GM11168 (cell line): ENCODE results near the gene MLXIP.
"Not testable (repeated sequence)": the region's sequence is repeated elsewhere in the genome, so short reads cannot be mapped to it uniquely, and the experiment has no call there.

Experiments used
- in situ Hi-C: fragments of 300-500 bp; cut with MboI; formaldehyde crosslinking; loops from one replicate; pipeline ENCODE4 v1.12.0; 2022; ENCODE audit warnings: low sequenced_read_pairs; ENCODE audit not compliant: unreplicated experiment

Gene MLXIP, protein sequence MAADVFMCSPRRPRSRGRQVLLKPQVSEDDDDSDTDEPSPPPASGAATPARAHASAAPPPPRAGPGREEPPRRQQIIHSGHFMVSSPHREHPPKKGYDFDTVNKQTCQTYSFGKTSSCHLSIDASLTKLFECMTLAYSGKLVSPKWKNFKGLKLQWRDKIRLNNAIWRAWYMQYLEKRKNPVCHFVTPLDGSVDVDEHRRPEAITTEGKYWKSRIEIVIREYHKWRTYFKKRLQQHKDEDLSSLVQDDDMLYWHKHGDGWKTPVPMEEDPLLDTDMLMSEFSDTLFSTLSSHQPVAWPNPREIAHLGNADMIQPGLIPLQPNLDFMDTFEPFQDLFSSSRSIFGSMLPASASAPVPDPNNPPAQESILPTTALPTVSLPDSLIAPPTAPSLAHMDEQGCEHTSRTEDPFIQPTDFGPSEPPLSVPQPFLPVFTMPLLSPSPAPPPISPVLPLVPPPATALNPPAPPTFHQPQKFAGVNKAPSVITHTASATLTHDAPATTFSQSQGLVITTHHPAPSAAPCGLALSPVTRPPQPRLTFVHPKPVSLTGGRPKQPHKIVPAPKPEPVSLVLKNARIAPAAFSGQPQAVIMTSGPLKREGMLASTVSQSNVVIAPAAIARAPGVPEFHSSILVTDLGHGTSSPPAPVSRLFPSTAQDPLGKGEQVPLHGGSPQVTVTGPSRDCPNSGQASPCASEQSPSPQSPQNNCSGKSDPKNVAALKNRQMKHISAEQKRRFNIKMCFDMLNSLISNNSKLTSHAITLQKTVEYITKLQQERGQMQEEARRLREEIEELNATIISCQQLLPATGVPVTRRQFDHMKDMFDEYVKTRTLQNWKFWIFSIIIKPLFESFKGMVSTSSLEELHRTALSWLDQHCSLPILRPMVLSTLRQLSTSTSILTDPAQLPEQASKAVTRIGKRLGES

DNA sequence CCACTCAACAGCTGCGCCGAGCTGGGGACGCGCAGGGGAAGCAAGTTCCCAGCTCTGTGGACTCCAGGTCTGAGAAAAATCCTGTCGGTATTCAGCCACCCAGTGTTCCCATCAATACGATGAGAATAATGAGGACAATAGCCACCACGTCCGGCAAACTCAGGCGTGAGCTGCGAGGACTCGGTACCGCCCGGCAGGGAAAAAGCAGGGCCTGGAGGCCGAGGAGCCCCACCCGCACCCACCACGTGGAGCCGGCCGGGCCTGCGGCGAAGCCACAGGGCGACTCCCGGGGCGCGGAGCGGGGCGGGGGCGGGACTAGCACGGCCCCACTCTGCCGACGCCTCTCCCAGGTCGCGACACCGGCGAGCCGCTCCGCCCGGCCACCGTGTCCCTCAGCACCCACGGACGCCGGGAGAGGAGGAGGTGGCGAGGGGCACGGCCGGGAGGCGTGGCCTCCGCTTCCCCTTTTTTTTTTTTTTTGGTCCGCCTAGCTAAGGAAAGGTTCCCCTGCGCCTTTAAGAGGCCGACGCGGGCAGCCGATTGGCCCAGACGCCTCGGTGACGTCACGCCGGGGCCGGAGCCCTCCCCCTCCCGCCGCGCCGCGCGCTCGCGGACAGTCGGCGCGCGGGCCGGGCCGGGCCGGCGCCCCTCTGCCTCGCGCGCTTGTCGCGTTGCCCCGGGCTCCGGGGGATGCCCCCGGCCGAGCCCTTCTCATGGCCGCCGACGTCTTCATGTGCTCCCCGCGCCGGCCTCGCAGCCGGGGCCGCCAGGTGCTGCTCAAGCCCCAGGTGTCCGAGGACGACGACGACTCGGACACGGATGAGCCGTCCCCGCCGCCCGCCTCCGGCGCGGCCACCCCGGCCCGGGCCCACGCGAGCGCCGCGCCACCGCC lies at the start of gene MLXIP:
MLXIP (plus strand) TSS at position 616 of the 892 bp plus-strand sequence; CDS start at position 714, 98 bp downstream.
- in situ Hi-C loops, result no loop called here

DNA sequence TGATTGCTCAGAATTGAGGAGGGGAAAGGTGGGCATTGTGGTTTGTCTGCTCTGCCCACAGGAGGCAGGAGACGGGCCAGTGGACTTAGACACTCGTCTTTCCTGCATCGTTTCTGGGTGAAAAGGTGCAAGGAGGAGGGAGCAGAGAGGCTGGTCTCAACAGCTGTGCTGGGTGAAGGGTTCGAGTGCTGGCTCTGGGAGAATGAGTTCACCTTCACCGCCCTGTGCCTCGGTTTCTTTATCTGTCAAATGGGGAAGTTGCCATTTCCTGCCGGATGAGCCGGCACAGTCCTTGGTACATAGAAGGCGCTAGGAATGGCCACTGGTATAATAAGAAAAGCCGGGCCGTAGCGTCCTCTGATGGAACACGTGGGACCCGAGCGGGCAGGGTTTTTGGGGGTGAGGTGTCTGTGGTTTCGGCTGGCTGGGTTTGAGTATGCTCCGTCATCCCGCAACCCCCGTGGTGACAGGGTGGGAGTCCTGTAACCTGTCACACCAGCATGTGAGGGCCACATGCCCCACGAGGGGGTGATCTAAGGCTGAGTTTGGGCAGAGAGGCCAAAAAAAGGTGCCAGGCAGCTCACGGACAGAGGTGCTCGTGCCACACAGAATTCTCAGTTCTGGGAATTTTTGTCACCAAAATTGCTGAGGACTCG lies 49.5 kb upstream of the MLXIP start:
- in situ Hi-C loops, result no loop called here

DNA sequence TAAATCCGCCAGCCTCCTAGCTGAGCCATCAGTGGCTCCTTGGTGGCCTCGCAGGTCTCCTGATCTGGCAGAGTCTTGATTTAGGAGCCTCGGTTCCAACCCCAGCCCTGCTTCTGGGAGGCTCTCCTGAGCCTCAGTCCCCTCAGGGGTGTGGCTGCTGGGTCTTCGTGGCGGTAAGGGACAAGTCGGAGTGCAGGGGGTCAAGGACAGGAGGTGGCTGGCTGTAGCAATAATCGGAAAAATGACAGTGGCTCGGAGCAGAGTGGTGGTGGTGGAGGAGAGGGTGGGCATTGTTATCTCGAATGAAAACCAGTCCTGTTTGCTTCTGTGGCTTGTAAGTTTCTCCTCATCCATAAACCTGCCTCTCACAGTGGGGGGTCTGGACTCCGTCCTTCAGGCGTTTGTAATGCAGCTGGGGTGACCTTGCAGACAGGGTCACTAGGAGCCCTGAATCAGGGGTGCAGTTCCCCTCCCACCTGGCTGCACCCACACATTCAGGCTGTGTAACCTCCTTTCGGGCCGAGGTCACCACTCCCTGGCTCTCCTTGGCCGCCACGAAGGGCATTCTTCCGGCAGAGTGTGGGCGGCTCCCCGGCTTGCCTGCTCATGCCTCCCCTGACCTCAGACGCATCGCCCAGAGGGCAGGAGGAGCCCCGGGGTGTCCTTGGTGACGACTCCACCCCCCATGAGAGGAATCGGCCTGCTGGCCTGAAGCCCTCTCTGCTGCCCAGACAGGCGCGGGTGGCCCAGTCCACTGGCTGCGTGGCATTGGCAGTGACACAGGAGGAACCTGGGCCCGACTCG lies 48.7 kb upstream of the MLXIP start:
- in situ Hi-C loops, result no loop called here

DNA sequence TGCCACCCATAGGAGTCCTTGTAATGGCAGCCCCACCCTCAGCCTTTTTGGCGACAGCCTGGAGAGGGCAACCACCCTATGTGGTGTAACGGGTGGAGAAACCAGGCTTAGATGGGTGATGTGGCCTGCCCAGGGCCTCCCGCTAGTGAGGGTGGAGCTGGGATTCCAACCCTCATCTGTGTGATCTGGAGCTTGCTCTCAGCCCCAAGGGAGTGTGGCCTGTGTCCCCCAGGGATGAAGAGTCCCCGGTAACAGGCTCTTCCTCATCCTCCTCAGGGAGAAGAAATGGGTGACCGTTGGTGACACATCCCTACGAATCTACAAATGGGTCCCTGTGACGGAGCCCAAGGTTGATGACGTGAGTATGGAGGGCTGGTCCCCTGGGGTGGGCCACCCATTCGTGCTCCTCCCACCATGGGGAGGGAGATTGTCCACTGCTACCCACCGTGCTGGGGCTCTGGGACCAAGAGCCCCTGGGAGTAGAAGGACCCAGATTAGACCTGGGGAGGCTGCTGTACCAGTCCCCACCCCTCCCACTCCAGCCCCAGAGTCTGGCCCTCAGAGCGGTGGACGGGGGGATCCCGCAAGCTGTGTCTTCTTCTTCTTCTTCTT lies 48.0 kb upstream of the MLXIP start:
- in situ Hi-C loops, result no loop called here

DNA sequence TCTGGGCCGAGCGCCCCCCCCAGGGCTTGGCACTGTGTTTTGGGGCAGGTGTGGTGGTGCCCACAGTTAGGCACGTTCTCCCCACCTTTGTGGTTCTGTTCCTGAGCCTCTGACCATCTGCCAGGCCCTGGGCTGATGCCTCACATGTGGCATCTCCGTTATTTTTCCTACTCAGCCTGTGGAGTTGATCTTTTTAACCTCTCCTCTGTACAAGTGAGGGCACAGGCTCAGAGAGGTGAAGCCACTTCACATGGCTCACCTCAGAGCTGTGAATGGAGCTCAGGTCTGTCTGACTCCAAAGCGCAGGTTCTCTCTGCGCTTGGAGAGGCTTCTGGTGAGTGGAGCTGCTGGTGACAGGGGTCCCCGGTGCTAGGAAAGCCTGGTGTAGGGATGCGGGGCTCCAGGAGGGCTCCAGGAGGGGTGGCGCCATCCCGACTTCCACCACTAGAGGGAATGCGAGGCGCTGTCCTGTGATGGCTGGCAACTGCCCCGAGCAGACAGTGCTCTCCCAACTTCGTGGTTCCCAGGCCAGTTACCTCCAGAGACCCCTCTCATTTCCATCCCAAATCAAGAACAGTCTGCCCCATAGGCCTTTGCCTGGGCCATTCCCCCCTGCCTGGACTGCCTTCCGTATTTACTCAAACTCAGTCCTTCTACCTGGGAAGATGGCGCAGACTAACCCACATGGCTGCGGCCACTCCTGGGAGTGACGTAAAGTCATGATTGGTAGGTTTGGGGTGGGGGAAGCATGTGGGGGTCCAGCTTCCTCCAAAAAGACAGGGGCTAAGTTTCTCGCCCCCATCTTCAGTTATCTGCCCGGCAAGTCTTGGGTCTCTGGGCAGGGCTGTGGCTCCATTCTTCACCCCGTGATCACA lies 47.0 kb upstream of the MLXIP start:
- in situ Hi-C loops, result no loop called here

DNA sequence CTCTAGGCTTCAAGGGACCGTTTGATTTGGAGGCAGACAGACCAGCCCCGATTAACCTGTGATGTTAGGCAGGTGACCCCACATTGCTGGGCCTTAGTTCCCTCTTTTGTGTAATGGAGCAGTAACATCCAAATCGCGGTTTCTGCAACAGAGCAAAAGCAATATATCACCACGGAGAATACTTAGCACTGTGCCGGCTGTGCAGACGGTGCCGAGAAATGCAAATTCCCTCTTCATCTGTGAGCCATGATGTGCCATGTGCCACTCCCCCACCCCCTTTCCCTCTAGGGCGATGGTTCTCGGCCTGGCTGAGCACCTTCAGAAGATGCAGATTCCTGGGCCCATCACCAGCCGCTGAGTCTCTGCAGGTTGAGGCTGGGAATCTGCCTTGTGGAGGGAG lies 46.0 kb upstream of the MLXIP start:
- in situ Hi-C loops, result no loop called here

DNA sequence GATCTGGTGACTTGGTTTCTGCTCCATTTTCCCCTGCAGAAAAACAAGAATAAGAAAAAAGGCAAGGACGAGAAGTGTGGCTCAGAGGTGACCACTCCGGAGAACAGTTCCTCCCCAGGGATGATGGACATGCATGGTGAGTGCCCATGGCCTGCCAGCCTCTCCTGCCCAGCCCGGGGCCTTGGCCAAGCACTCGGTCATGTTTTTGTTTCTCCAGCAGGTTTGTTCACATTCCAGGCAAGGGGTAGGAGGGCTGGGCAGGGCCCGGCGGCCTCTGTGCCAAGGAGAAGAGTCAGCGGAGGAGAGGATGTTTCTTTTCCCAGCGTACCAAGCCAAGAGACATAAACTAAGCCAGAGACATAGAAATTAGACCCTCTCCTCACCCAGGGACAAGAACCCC lies 43.3 kb upstream of the MLXIP start:
- in situ Hi-C loops, result no loop called here

DNA sequence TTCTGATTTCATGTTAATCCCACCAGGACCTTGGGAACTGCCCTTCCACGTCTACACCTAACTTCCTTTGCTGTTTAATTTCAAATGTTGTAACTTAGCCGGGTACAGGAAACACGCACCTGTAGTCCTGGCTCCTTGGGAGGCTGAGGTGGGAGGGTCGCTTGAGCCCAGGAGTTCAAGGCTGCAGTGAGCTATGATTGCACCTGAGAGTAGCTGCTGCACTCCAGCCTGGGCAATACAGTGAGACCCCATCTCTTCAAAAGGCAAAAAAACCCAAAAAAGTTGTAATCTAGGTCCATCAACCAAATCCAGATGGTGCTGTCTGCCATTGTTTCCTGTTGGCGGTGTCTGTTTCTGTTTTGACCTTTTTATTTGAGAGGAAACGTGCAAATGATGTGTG lies 42.4 kb upstream of the MLXIP start:
- in situ Hi-C loops, result no loop called here

DNA sequence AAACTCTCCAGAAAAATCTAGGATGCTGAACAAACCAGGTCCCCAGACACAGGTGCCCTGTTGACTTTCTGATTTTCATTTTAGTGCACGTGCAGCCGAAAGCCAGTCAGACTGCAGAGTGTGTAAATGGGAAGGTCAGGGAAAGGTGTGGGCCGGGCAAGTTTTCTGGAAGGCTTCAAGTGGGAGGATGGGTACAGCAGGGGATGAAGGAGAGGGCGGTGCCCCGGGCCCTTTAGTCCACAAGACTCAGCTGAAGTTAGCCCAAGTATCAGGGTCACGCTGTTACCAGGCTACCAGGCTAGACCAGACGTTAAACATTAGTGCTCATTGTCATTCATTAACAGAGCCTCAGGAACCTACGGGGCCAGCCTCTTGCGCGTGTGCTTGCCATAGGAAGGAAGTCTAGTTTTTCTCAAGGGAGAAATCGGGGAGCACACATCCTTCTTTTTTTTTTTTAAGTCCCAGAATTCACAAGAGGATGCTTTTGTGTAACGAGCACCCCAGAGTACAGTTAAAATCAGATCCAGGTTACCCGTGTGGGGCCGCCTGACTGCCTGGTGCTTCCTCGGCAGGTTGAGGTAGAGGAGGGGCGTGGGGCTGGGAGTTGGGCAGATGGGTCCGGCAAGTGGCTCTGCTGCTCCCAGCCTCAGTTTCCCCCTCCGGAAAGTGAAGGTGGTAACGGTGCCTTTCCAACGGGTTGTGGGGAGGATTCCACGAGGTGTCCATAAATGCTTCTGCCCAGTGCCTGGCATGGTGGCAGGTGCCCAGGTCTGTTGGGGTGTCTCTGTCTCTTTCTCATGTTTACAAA lies 37.8 kb upstream of the MLXIP start:
- in situ Hi-C loops, result no loop called here

DNA sequence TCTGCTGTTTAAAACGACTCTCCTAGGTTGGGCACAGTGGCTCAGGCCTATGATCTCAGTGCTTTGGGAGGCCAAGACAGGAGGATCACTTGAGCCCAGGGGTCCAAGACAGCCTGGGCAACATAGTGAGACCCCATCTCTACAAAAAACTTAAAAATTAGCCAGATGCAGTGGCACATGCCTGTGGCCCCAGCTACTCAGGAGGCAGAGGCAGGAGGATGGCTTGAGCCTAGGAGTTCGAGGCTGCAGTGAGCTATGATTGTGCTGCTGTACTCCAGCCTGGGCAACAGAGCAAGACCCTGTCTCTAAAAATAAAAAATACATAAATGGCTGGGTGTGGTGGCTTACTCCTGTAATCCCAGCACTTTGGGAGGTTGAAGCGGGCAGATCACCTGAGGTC lies 37.1 kb upstream of the MLXIP start:
- in situ Hi-C loops, result not testable (repeated sequence)

DNA sequence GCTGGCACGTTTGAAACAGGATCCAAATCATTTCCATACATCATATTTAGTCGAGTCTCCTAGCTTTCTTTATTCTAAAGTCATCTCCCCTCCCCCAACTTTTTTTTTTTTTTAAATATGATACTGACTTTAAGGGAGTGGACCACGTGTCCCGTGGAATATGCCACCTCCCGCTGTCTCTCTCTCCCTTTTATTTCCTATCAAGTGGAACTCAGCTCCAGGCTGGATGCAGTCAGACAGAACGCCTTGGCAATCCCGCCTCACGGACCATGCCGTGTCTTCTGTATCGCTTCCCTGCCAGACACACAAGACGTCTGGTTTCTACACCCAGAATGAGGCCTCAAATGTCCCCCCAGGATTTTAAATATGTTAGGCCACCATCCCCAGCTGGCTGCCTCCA lies 35.6 kb upstream of the MLXIP start:
- in situ Hi-C loops, result no loop called here

DNA sequence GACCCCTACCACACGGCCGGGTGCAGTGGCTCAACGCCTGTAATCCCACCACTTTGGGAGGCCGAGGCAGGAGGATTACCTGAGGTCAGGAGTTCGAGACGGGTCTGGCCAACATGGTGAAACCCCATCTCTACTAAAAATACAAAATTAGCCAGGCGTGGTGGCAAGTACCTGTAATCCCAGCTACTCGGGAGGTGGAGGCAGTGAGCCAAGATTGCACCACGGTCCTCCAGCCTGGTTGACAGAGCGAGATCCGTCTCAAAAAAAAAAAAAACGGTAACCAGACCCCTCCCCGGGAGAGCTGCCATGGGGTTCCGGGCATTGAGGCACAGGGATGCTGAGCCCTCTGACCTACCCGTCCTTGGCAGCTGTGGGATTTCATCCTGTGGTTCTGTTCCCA lies 35.1 kb upstream of the MLXIP start:
- in situ Hi-C loops, result no loop called here

DNA sequence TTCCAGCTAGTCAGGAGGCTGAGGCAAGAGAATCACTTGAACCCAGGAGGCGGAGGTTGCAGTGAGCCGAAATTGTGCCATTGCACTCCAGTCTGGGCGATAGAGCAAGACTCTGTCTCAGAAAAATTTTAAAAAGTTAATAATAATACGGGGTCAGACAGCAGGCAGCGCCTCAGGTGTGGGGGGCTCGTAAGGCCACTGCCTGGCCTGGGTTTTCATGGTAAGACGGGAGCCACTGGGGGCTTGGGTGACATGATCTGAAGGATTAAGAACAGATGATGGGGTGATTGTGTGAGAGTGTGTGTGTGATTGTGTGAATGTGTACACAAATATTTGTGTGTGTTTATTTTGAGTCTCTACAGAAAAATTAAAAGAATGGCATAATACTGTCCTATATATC lies 33.3 kb upstream of the MLXIP start:
- in situ Hi-C loops, result no loop called here

DNA sequence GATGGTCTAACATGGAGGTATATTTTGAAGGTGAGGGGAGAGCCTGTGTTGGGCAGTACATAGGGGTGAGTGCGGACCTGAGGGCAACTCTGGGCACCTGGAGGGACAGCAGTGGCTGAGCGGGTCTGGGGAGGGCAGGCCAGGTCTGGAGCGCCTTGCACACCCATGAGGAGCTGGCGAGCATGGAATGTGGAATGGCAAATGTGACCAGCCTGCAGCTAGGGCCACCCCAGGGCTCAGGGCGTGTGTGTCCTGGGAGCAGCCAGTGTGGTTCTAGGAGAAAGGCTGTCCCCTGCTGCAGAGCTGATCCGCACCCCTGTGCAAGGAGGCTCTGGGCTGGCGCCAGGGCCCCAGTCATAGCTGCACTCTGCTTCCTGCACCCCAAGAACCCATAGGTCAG lies 32.4 kb upstream of the MLXIP start:
- in situ Hi-C loops, result no loop called here

DNA sequence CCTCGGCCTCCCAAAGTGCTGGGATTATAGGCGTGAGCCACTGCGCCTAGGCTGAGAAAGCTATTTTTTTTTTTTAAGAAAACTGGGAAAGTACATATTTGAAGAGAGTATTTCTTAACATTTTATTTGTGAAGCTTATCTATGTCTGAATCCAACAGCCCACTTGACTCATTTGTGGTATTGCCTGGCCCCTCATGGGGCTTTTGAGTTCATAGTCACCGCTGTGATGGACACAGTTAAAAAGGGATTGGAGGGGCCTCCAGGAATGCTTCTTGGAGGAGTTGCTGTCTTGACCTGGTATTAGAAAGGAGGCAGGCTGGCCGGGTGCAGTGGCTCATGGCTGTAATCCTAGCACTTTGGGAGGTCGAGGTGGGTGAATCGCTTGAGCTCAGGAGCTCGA lies 30.4 kb upstream of the MLXIP start:
- in situ Hi-C loops, result no loop called here

DNA sequence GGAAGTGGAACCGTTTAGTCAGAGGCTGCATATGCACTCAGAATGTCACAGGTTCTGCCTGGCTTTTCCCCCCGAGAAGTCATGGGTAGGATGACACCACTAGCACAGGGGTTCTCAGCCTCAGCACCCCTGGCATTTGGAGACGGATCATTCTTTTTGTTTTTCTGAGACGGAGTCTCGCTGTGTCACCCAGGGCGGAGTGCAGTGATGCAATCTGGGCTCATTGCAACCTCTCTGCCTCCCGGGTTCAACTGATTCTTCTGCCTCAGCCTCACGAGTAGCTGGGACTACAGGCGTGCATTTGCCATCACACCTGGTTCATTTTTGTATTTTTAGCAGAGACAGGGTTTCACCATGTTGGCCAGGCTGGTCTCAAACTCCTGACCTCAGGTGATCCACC lies 28.7 kb upstream of the MLXIP start:
- in situ Hi-C loops, result loop anchor here (10.0 kb wide), 1 partner anchor 145 kb away; no protein-coding TSS in a partner anchor

DNA sequence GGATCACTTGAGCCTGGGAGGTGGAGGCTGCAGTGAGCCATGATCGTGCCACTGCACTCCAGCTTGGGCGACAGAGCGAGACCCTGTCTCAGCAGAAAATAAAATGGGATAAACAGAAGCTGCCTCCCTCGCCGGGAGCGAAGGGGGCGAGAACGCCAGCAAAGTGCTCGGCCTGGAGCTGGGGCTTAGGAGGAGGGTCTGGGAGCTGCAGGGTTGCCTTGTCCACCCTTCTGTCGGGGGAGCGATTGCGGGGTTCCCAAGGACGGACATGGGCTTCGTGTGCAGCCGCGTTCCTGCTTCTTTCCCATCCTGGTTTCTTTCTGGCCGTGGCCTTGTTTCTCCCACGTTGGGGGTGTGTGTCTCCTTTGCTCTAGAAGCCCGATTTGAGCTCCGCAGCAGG lies 27.9 kb upstream of the MLXIP start:
- in situ Hi-C loops, result loop anchor here (10.0 kb wide), 1 partner anchor 144 kb away; no protein-coding TSS in a partner anchor
